DMS114 treated with DMSO at 0.1 percent for 48 hours (cell line): ENCODE measurements around the gene DRAM2.
"Not testable (repeated sequence)": the region's sequence is repeated elsewhere in the genome, so short reads cannot be mapped to it uniquely, and the experiment has no call there.

Source experiments
- DNase-seq: peaks from one replicate; lab custom pipeline; 2025; ENCODE audit not compliant: unreplicated experiment; lab: John Stamatoyannopoulos, UW

Gene DRAM2

DNA sequence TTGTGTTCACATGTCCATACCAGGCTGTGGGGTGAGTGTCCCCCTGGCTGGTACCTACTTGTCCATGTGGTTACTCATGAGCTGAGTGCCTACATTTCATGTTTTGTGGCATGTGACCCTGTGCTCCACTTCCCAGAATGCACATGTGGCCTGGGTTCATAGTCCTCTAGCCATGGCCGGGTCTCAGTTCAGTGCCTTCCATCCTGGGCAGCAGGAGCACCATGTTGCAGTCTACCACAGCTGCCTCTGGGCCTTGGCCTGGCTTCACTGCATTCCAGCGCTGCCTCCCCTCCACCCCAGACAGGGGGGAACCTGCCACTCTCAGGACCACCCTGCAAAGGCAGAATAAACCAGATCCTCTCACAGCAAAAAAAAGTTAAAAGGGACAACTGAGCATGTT, 5.6 kb upstream of the DRAM2 start:
- DNase-seq, result no peak

DNA sequence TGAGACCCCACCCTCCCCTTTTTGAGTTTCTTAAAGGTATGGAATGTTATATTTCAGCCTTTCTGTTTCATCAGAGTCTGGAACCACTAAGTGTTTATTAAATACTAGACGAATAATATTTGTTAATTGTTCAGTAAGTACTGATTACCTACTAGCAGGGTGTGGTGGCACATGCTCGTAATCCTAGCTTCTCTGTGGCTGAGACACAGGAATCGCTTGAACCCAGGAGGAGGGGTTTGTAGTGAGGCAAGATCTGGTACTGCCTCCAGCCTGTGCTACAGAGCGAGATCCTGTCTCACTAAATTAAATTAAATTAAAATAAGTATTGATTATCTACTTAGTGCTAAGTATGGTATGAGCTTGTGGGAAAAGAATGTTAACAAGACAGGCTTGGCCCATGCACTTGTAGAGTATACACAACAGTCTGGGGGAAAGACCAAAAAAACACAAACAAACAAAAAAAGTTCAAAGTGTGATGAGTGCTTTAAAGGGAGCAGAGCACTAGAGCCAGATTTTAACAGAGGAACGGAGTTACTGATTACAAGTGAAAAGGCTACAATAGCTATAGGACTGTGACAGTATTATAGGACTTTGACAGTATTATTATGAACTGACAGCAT, 2.6 kb upstream of the DRAM2 start:
- DNase-seq, result no peak

DNA sequence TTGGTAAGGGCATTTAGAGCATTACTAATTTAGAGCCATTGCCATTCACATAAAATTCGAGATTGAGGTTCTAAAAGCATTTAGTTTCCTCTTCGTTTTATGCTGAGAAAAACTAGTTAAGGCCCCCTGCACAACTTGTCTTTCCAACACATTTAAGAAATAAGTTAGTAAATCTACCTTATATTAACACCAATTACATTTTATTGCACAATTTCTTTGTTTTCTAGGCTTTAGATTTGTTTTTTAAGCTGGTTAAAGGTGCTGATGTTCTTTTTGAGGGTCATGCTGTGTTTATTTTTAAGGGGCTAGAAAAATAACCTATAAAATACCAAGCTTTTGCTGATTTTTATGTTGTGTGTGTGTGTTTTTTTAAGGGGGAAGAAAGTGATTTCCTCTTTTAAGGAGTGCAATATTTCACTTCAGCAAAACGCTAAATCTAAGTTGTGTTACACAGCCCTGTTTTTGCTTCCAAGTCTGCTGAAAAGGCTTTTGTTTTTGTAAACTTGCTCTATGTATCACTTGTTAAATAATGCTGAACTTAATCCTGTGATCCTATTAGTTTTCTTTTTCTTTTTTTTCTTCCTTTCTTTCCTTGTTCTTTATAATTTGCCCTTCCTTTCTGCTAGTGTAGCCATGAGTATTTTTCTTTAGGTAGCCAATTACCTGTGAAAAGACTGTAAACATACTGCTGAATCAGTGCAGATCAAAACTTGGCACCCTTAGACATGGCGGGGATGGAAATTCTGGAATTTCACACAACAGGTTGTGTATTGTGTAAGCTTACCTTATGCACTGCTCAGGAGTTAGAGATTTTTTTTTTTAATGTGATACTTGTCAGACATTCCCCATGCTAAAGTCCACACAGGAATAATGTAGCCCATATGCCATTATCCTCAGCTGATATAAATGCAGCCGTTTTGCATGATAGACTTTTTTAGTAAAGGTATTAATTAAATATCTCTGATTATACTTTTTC, 1.6 kb upstream of the DRAM2 start:
- no peak for DNase-seq

DNA sequence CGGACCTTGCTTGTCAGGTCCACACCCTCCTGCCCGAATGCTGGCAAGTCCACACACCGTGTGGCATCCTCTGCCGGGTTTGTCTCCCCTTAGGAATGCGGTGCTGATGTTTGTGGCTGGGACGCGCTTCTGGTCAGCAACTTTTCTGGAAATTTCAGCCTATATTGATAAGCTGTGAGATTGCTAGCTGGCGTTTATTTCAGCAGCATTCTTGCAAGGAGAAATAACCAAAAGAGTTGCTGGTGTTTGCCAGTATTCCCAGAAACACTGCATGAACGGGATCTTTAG, 731 bp upstream of the DRAM2 start:
- no peak for DNase-seq

DNA sequence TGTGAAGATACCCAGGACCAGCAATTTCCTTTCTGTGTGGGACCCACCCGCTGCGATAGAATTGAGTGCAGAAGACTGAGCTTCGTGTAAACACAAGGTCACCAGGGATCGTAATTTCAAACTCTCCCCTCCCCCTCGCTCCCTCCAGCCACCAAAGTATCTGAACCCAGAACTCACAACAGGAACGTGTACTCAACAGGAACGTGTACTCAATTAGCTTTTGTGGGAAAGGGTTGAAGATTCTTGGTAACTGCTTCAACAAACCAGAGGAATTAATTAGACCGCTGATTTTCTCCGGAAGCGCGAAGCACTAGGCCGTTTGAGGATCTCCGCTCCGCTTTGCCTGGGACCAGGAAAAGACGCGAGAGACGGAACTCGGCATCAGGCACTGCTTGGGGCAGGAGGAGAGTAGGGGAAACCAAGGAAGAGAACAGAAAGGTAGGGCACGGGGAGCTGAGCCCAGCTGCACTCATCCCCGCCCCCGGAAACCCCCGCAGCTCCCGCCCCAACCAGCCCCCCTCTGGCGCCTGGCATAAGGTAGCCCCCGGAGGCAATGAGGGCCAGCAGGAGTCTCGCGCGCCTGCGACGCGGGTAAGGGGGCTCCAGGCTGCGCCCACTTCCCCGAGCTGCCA, 453 bp downstream of the DRAM2 start:
- peak; percentile 40 for DNase-seq

DNA sequence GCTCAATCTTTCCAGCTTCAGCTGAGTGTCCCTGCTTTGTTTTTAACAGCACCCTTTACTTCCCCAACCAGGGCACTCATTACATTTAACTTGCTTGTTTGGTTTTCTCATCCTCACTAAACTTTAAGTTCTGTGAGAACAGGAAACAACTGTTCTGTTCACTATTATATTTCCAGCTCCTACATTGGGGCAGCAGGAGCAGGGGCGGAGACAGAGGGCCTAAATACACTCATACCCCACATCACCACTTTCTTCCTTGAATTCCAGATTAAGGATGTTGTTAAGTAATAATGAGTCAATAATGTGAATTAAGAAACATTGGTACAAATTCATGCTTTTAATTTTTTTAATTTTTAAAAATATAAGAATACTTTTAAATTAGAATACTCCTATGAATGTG, 6.0 kb downstream of the DRAM2 start:
- no peak for DNase-seq

DNA sequence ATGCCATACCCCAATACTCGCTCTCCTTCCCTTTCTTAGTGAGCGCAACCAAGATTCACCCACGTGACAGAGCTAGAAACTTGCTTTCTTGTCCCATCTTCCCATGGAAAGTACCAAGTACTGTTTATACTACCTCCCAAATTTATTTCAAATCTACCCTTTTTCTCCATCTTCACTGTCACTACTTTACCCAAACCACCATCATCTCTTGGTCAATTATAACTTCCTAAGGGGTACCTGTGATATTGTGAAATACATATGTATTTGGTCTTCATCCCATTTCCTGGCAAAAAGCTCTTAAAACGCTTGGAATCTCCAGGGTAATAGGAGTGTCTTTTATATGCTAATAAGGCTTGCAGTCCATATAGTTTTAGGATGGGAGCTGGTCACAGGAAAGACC, 8.2 kb downstream of the DRAM2 start:
- DNase-seq, result no peak

DNA sequence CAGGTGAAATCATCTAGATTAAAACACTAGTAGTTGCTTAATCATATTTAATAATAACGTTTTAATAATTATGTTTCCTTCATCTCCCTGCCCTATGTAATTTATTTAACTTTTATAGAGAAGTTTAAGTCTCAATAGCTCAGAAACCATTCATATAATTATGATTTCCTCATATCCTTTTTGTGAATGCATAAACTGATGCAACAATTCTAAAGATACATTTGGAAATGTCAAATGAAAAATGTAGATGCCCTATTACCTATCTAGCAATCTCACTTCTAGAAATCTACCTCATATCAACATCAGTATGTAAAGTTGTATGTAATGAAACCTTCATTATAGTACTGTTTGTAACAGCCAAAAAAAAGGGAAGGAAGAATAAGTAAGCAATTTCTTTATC, 10.5 kb downstream of the DRAM2 start:
- DNase-seq, result no peak

DNA sequence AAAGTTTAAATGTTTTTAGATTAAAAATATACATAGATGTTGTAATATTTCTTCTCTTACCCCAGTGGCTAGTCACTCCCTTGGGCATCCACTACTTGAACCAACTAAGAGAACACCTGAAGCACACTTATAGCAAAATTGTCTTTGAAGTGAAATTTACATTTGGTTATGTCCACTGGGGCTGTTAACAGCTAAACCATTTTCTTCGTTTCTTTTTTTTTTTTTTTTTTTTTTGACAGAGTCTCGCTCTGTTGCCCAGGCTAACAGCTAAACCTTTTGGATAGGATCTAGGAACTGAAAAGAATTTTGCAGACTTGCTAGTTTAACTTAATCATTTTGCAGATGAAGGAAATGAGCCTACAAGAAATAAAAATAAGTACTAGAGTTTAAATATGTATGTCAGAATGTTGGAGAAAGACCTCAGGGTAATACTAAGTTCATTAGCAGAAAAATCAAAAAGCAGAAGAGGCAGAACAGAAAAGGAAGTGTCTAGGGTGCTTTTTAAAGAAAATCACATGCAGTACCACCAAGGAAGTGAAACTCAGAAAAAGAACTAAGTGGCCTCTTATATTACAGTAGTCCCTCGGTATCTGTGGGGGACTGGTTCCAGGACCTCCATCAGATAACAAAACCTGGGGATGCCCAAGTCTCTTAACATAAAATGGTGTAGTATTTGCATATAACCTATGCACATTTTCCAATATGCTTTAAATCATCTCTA, 11.8 kb downstream of the DRAM2 start:
- no peak for DNase-seq

DNA sequence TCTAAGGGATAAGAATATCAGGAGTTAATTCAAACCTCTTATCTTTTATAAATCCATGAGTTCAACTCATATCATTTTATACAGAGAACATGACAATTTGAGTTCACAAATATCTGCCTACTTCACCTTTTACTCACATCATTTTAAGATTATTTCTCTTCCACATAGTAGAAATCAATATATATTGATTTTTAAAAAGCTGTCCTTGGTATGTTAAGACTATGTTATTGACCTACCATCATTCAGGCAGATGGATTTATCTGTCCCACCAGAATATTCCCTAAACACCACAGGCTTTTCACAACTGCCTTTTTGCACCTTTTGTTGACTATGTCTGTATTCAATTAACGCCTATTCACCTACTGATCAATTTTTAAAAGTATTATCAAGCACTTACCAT, 13.5 kb downstream of the DRAM2 start:
- no peak for DNase-seq

DNA sequence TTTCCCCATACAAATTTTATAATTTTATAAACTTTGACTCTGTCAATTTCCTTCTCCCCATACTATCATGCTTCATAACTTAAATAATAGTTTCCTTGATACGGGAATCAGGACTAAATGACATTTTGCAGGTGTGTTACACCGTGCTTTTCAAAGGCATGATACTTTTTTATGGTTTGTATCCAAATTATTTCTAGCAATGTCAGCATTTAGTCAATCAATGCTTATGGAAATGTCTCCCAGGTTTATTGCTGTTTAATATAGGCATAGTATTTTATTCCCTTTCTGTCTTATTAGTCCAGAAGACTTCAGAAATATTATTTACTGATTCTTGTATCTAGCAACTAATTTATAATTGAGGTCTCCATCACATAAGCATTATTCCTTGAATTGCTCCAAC, 23.4 kb downstream of the DRAM2 start:
- DNase-seq, result no peak

DNA sequence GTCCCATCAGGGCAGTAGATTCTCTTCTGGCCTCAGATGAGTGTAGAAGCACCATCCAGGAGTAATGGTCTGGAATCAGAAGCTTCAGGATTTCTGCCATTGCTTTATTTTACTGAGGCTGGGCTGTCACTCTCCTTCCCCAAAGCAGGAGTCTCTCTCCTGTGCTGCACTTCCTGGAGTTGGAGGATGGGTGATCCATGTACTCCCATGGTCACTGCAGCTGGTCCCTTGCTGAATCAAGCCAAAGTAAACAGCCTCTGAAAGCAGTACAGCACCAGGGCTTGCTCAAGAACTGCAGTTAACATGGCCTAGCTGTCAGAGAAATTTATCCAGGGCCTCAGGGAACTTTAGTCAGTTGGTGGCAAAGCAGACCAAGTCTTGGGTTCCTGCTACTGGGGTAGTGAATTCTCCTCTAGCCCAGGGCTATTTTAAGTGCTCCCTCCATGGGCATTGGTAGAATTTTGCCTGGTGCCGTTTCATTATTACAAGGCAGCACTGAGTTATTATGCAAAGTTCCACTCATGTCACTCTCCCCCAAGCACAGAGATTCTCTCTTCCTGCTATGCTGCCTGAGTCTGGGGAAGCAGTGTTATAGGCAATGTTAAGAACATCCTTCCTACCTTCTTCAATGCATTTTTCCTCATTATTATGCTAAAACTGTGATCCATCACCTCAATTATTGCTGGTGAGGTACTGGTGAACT, 29.5 kb downstream of the DRAM2 start:
- no peak for DNase-seq

DNA sequence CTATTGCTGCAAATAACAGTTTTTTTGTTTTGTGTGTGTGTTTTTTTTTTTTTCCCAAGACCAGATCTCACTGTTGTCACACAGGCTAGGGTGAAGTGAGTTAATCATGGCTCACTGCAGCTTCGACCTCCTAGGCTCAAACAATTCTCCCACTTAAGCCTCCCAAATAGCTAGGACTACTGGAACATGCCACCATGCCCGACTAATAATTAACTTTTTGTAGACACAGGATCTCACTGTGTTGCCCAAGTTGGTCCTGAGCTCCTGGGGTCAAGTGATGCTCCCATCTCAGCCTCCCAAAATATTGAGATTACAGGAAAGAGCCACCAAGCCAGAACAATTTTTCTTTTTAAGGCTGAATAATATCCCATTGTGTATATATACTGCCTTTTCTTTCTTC, 34.9 kb downstream of the DRAM2 start:
- DNase-seq, result no peak

DNA sequence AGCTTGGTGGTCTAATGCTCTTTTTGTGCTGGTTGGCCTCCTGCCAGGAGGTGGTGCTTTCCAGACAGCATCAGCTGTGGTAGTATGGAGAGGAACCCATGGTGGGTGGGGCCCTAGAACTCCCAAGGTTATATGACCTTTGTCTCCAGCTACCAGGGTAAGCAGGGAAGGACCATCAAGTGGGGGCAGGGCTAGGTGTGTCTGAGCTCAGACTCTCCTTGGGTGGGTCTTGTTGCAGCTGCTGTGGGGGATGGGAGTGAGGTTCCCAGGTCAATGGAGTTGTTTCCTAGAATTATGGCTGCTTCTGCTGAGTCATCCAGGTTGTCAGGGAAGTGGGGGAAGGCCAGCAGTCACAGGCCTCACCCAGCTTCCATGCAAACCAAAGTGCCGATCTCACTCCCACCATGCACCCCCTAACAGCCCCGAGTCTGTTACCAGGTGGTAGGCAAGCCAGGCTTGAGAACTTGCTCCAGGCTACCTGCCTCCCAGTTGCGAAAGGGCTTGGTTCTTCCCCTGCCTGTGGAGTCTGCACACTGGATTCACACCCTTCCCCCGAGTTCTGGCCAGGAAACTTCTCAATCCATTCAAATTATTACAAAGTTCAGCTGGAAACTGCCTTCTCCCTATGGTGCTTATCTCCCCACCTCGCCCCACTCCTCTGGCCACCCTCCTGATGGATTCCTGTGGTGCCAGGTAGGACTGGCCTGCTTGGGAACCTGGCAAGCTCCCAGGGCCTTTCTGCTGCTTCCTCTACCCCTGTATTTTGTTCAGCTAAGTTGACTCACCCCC, 37.8 kb downstream of the DRAM2 start:
- no peak for DNase-seq

DNA sequence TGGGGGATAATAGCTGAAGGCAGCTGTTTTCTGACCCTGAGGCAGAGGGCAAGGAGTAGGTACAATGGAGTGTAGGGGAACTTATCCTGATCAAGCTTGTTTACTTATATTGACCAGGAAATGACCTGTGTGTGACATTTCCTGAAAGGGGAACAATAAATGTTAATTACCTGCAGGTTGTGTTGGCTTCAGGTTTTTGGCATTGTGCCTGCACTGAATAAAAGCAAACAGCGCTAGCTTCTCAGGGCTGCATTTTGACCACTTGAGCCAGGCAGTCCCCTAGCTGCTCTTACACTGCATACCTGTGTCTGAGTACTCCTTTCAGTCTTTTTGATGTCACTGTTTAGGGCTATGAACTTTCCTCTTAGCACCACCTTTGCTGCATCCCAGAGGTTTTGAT, 40.6 kb downstream of the DRAM2 start:
- no peak for DNase-seq

DNA sequence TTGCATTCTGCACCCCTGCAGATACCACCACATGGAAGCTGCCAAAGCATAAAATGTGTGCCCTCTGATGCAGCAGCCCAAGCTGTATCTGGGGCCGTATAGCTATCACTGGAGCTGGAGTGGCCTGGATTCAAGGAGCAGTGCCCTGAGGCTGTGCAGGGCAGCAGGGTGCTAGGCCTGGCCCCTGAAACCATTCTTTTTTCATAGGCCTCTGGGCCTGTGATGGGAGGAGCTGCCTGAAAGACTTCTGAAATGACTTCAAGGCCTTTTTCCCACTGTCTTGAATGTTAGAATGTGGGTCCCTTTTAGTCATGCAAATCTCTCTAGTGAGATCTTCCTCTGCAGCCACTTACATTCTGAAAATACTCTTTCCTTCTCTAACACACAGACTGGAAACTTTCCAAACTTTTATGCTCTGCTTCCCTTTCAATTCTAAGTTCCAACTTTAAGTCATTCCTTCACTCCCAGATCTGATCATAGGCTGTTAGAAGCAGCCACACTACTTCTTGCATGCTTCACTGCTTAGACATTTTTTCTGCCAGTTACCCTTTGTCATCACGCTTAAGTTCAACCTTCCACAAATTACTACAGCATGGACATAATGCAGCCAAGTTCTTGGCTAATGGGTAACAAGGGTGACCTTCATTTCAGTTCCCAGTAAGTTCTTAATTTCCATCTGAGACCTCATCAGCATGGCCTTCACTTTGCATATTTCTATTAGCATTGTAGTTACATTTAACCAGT, 42.4 kb downstream of the DRAM2 start:
- no peak for DNase-seq

DNA sequence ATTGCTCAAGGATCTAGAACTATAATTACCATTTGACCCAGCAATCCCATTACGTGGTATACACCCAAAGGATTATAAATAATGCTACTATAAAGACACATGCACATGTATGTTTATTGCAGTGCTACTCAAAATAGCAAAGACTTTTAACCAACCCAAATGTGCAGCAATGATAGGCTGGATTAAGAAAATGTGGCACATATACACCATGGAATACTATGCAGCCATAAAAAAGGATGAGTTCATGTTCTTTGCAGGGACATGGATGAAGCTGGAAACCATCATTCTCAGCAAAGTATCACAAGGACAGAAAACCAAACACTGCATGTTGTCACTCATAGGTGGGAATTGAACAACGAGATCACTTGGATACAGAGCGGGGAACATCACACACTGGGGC, 44.5 kb downstream of the DRAM2 start:
- DNase-seq, result not testable (repeated sequence)

DNA sequence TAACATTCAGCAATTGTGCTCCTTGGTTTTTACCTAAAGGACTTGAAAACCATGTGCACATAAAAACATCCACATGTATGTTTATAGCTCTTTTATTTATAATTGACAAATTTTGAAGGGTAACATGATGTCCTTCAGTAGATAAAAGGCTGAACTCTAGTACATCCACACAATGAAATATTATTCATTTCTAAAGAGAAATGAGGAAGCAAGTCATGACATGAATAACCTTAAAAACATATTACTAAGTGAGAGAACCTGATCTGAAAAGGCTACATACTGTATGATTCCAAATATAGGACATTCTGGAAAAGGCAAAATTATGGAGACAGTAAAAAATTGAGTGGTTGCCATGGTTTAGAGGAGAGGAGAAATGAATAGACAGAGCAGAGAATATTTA, 50.3 kb downstream of the DRAM2 start:
- DNase-seq, result no peak

DNA sequence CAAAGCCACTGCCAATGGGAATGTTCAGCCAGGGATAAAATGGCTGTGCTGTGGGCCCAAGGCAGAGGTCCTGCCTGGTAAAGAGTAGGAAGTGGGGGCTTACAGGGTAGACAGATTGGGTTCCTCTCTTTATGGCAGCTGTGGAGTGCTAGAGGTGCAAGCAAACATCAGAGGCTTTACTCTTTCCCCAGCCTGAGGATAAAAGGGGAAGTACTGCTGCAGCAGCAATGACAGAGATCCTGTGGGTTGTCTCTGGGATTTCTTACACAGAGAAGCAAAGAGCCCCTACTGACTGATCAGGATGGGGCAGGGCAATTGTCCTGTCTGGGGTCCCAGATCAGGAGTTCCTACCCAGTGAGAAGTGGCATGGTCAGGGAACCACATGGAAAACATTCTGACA, 54.2 kb downstream of the DRAM2 start:
- no peak for DNase-seq

DNA sequence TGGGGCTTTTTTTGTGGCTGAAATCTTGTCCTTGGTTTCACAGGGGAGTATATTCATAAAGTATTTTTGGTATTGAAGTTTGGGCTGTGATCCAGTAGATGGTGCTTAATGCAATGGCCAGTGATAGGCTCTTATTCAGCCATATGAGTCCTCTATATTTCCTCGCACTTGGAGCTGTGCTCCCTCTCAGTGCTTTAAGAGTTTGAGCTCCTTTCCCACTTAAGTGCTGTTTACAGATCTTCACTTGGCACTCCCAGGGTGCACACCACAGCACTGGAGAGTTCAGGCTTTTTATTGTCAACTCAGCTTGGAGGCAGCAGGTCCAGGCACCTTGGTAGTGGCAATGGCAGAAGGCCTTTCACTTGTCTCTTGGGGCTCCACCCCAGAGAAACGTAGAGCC, 54.9 kb downstream of the DRAM2 start:
- no peak for DNase-seq
